NCI-H187 (cell line): ENCODE results near the gene TTLL3.
"Not testable (repeated sequence)": the region's sequence is repeated elsewhere in the genome, so short reads cannot be mapped to it uniquely, and the experiment has no call there.

Experiments used
- DNase-seq, 2 experiments: peaks; one replicate each; lab custom pipeline; 2025; lab: John Stamatoyannopoulos, UW

The TTLL3 gene

DNA sequence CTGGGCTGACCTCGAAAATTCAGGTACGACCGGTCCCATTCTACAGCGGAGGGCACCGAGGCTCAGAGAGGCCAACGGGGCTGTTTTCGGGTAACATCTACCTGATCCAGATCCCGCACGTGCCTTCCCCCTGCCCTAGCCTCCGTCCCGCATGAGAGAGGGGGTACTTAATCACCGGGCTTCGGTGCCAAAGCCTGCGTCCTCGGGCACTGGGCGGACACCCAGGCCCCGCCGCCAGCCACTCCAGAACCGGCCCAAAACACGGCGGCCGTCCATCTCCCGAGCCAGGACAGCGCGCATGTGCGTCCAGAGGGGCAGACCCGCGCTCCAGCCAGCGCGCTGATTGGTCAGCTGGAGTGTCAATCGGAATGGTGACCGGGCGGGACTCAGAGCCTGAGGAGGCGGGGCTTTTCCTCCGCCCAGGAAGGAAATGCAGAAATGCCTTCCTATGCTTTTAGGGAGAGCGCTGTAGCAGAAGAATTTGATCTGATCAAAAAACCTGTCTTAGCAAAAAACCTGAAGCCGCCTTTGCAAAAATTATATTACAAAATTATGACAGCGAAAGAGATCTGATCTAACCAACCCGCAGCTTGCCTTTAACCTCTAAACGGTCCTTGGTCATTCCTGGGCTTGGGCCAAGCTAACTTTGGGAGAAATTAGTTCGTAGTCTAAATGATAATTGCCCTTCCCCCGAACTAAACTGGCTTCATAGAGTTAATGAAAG lies 33.8 kb downstream of the TTLL3 start, which contains the start of gene RPUSD3:
Gene RPUSD3, minus strand, starts transcription at position 294 of the 724 bp plus-strand sequence. Its CDS starts 18 bp downstream, at position 276.
- peak; percentile 65 to 79 for DNase-seq

DNA sequence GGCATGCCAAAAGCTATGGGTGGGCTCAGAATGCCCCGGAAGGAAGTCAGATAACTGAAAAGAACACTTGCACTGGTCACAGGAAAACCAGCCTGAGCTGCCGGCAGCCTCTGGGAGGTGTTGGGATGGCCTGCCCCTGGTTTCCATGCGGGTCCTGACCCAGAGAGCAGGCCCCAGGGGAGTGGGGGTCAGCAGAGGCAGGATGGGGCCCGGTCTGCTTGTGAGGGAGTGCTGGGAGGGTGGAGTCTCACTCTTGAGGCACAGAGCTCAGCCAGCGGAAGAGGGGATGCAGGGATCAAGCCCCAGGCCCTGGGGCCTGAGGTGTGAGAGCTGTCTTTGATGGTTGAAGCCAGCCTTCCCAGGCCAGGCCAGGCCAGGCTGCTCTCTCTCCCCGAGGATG lies 36.2 kb downstream of the TTLL3 start:
- no peak for DNase-seq

DNA sequence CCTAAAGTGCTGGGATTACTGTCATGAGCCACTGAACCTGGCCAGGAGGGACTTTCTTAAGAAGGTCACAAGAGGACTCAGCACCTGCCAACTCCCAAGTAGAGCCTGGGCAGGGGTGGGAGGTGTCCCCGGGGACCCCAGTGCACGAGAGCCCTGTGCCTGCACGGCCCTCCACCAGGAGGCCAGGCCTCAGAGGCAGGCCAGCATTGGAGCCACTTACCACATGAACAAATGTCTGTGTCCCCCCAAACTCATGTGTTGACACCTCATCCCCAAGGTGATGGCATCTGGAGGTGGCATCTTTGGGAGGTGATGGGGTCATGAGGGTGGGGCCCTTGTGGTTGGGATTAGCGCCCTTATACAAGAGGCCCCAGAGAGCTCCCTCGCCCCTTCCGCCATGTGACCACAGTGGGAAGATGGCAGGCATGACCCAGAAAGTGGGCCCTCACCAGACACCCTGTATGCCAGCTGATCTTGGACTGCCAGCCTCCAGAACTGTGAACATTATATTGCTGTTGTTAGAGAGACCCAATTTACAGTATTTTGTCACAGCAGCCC lies 36.9 kb downstream of the TTLL3 start:
- no peak for DNase-seq

- not testable (repeated sequence) for DNase-seq
Measured at GRCh38 chr3:9847870-9848269, 37.8 kb downstream of the TTLL3 start.

DNA sequence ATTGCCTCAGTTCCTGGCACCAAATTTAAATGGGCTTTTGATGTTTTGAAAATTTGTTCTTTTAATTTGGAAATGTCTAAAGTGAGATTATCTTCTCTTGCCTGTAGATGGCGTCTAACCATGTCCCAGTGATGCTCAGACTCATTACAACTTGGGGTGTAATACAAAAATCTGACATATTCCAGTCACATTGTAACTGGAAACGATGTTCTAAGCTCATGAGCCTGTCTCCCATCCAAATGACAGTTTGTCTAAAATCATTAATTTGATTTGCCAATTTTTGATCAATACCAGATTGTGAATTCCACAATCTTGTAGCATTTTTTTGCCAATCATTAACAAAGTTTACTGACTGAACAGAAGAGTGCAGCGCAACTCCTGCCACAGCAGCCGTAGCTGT lies 38.8 kb downstream of the TTLL3 start:
- DNase-seq = not testable (repeated sequence)

DNA sequence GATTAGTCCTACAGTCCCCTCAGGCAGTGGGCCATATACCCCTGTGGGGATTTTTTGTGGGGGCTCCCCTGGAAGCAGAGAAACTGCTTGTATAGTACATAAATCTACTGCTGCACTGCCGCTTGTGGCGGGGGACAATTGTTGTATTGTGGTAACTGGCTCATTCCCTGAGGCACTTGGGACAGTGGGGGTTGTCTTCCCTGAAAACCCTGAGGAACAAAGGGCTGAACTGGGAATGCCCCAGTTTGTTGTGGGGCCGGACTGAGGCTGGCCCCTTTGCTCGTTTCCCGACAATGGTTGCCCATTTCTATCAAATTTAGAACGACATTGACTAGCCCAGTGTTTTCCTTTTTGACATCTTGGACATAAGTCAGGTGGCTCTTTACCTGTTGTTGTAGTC lies 41.3 kb downstream of the TTLL3 start:
- DNase-seq = not testable (repeated sequence)

GRCh38 chr3:9851926-9852325 lies 41.9 kb downstream of the TTLL3 start:
- DNase-seq = not testable (repeated sequence)

- DNase-seq = no peak
Measured at GRCh38 chr3:9852528-9852927, 42.5 kb downstream of the TTLL3 start.

- peak in 1 of 2 experiments; percentile 14 for DNase-seq
Measured at GRCh38 chr3:9854291-9854940, 44.4 kb downstream of the TTLL3 start.

- DNase-seq = no peak
Measured at GRCh38 chr3:9855594-9855993, 45.5 kb downstream of the TTLL3 start.

DNA sequence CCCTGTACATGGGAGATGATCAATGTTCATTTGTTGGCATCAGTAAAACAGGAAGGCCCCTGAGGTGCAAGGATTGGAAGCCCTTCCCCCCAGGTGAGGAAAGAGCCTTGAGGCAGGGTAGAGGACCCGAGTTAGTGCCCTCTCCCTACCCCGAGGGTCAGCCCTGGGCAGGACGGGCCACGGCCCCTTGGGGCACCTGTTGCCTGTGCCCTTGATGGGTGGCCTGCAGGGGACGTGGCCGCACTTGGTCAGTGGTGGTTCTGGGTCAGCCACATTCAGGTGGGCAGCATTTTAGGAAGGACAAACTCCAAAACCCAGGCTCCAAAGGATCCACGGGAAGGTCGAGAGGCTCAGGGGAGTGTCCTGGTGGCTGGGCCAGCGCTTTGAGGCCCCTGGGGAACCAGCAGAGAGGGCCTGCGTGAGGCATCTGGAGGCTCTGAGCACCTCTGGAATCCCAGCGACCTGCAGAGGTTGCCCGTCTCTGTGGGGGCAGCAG lies 49.5 kb downstream of the TTLL3 start:
- DNase-seq = no peak

GRCh38 chr3:9861201-9861600 lies 51.1 kb downstream of the TTLL3 start:
- no peak for DNase-seq

DNA sequence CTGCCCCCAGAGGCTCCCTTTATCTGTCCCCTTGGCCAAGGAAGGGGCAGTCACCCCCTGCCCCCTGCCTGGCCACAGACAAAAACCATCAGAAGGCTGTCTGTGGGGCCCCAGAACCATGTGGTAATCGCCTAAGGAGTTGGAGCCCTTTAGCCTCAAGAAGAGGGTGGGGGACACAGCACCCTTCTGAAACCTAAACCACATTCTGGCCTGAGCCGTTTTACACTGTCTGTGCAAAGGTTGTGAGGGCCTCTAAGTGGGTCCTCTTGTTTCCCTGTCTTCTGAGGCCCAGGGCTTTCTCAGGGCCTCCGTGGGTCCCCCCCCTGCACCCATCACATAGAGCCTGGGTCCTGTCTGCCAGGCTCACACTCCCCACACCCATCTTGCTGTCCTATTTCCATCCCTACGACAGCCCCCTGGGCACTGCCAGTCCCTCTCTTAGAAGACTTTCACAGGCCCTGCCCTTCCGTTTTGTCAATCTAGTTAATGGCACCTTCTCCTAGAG lies 51.6 kb downstream of the TTLL3 start:
- no peak for DNase-seq

- DNase-seq = no peak
Measured at GRCh38 chr3:9862391-9863057, 52.5 kb downstream of the TTLL3 start.

DNA sequence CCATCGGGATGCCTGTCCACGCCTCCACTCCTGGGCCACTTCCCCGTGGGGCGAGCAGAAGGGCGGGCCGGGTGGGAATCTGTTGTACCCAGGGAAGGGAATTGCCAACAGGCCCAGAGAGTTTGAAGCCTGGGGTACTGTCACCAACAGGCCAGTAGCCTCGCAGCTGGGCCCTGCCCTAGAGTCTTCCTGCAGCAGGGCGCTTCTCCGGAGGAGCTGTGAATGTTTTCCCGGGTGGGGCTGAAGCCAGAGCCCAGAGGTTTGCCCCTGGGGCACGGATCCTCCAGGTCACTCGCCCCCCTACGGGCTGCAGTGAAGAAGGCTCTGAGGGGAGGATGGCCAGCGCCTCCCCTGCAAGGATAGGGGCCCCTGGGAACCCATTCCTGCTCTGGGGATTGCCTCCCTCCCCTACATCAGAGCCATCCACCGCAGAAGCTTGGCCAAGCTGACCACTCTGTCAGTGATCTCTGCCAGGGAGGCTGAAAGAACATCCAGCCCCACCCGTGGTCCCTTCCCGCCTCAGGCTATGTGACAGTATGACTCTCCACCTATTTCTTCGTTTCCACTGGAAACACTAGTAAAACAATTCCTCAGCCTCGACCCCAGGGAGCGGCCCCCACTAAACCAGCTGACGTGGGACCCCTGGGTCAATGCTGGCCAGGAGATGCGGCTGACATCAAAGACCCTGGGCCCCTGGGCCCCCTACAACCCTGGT lies 53.2 kb downstream of the TTLL3 start:
- no peak for DNase-seq

GRCh38 chr3:9864200-9864927 lies 54.3 kb downstream of the TTLL3 start:
- no peak for DNase-seq

DNA sequence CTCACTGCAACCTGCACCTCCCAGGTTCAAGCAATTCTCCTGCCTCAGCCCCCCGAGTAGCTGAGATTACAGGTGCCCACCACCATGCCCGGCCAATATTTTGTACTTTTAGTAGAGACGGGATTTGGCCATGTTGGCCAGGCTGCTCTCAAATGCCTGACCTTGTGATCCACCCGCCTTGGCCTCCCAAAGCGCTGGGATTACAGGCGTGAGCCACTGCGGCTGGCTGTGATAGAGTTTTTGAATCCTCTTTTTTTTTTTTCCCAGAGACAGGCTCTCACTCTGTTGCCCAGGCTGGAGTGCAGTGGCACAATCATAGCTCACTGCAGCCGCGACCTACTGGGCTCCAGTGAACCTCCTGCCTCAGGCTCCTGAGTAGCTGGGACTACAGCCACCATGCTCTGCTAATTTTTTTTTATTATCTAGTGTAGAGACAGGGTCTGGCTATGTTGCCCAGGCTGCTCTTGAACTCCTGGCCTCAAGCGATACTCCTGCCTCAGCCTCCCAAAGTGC lies 55.1 kb downstream of the TTLL3 start:
- DNase-seq = not testable (repeated sequence)

DNA sequence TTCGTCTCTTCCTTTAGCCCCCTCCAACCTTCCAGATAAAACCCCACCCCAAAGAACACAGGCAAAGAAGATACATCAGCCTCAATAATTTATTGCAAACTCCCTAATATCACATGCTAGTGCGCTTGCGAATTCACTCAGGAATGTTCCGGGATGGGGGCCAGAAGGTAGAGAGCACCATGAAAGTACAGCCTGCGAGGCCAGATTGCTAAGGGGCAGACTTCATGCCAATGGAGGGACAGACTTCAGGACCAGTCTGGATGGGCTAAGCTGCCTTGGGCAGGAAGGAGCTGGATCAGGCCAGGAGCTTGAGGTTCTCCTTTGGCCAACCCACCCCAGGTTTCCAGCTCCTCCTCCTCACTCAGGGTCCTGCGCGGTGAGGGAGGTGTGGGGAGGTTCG lies 56.6 kb downstream of the TTLL3 start:
- DNase-seq = no peak

DNA sequence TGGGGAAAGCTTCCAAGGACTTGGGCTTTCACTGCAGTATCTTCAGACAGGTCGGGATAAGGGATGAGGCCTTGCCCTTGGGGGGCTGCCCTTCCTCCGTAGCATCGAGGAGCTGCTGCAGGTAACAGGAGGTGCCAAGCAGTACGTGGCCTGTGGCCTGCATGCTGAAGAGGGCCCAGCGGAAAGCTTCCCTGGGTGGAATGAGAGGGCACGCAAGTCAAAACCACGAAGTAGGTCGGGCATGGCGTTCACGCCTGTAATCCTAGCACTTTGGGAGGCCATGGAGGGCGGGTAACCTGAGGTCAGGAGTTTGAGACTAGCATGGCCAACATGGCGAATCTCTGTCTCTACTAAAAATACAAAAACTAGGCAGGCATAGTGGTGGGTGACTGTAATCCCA lies 57.0 kb downstream of the TTLL3 start:
- DNase-seq = no peak

DNA sequence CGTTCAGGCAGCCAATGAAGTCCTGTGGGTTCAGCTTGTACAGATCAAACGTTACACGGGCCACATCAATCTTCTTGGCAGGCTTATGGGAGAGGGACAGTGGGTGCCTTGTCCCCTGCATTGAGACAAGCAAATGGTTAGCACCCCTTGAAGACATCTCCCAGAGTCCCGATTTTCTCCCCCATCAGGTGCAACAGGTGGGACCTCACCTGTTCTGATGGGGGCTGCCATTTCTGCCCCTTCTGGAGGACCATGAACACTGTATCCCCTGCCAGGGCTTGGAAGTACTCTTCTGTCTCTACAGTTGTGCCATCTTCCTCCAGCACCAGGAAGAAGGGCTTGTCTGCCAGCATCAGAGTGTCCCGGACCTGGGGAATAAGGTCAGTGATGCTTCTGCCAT lies 59.9 kb downstream of the TTLL3 start:
- DNase-seq = no peak

- no peak for DNase-seq
Measured at GRCh38 chr3:9870978-9871377, 60.9 kb downstream of the TTLL3 start.
